VCaP (cell line): ENCODE measurements around the gene HSF5.
A peak's percentile ranks its signal among the peaks of the same experiment; 100 is the strongest.

Source experiments
- H3K27ac ChIP-seq: fragments of 450-650 bp; 2 replicates; pipeline ENCODE4 v1.5.1; 2017
- CTCF ChIP-seq: fragments of 450-650 bp; conservative IDR thresholded peaks from 2 replicates; pipeline ENCODE4 v1.5.1; 2017; ENCODE audit warnings: mild to moderate bottlenecking, moderate library complexity

Gene HSF5

DNA sequence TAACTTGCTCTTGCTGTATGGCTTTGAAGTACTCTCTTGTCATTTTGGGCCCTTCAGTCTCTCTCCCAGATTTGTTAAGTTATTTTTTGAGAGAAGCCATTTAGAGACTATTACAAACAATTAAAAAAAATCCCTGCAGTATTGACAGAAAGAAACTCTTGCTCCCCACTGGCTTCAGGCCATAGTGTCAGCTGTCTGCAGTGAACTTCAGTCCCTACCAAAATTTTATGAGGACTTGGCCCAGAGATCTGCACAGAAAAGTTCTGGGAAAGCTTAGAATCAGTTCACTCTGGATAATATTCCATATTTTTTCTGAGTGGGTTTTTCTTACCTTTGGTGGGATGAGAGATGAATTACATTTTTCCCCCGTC lies 105.4 kb downstream of the HSF5 start:
- no peak for TF ChIP-seq CTCF
- H3K27ac ChIP-seq = peak overlapping the region; percentile 56

DNA sequence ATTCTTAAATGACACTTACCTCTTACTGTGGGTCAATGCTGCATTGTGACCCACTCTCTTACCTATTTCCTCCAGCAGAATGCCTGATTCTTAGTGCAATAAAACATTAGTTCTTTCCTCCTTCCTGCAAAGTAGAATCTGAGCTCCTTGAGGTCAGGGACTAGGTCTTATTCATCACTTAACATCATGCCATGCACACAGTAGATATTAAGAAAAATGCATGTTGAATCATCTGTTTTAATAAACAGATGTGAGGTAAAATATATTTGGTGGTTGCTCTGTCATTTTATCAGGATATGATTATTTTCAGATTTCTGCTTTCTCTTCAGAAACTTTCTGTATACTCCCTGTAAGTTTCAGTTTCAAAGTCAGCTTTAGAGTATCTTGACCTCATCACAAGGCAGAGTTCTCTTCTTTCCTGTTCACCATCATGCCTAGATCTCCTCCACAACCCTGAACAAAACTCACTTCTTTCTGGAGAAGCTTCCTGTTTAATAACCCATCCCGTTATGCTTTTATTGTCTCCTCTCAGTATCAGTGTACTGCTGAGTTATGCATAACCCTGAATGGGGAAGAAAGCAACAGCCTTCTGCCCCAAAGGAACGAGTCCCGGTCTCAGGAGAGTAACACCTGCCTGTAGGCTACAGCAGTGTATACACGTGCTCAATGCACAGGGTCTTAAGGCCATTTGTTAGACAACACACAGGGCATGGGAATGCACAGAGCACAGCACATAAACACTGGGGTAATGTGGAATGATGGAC lies 105.9 kb downstream of the HSF5 start:
- no peak for TF ChIP-seq CTCF
- peak overlapping the region; percentile 56 for H3K27ac ChIP-seq

DNA sequence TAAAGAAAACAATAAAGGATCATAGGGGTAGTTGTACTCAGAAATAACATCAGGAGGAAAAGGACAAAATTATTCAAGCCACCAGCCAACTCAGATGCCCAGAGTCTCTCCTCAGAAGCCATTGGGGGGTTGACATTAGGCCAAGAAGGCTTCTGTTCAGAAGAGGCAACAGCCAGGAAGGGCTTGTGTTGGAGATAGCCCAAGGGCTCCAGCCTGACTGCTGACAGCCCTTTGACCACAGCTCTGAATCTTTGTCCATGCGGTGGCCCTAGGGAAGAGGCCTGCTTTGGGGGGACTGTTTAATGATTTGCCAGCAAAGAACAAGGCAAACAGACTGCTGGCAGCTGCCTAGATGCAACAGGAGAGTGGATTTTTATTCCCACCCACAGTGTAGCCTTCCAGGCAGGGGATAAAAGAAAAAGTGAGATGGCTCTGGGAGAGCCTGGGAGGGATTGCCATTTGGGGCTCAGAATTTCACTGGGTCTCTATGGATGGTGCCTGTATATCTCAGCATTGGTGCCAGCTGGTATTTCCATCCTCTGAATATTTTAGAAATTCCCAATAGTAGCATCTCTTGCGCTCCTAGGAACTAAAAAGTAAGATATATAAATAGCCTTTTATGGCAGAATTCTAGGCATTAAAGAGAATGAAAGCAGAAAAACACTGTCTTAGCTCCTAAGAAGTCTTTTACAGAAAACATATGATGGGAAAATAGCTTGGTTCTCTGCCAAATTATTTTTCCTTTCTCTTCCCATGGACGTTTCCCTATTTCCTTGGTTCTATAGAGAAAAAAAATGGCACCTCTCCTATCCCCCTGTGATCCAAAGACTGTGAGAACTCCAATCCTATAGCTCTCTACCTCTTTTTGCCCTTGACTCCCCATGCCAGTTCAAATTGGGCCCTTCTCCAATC lies 106.8 kb downstream of the HSF5 start:
- H3K27ac ChIP-seq = peak overlapping the region; percentile 56
- TF ChIP-seq CTCF = no peak

DNA sequence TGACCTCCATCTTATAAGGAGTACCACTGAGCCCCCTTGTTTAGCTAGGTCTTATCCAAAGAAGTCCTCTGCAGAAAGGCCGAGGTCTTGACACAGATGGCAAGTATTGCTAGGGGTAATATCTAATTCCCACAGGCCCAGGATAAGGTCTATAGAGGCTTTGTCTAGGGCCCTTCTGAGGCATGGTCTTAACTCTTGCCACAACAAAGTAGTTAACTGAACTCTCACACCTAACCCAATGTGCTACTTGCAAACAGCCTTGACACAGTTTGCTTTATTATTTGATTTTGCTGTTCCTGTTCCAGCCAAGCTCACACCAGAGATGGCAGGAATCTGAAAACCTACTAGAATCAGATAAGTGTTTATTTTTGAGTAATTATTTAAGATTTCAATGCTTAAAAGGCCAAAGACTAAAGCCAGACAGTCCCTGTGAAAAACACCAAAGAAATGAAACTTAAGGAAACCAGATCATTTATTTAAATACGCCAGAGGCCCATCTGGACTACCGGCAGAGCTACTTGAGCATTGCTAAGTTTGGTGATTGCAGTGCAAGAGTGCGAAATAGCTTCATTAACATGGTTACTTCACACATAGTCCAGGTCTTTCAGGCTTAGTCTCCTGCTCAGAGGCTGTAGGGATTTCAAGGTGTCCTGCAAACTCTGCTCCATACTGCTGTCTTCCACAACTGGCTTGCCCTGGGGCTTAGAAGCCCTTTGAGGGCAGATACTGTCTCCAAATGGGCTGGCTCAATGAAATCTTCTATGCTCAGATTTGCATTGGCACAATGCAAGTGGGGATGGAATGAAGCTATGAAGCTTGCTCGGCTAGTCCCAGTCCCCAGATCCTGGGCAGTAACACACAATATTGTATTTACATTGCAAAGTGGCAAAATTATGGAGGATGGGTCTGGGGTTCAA lies 107.7 kb downstream of the HSF5 start:
- H3K27ac ChIP-seq = peak overlapping the region; percentile 90
- TF ChIP-seq CTCF = no peak

DNA sequence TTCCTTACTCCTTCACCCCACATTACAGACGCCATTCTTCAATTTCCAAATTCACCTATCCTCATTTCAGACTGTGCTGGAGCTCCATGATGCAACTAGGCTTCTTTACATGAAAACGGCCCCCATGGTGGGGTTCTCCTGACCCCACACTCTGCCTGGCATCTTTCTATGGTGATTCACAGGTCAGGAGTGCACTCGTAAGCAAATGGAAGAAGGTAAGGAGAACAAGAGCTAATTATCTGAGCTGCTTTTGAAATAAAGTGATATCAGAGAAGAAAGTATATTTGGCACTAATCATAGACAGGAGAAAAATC lies 108.7 kb downstream of the HSF5 start:
- H3K27ac ChIP-seq = peak overlapping the region; percentile 90
- TF ChIP-seq CTCF = no peak

DNA sequence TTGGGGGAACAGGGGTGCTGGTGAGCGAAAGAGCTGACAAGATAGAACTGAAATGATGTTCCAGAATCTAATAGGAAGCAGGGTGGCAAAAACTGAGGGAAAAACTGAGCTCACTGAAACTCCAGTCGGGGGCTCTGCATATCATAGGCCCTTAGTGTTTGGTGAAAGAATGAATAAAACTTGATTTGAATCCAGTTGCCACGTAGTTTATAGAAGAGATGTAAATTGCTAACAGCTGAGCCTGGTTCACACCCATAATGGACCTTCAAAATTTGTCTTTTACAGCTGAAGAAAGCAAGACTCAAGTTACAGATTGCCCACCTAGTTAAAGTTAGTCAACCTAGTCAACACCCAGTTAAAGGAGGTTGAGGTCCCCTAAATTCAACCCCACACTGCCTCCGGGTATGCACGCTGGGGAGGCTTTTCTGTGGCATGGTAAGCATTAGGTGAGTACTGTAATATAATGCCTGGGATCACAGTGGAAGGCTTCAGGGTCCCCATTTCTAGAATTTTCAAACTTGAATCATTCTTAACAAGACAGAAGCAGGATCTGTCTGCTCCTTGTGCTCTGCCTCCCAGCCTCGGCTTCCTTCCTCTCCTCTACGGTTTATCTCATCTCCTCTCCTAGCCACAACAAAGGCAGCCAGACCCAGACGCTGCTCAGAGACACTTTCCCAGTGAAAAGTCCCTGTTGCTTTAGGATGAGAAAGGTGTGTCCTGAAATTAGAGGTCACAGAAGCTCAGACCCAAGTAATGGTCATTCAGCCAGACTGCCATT lies 109.3 kb downstream of the HSF5 start:
- no peak for TF ChIP-seq CTCF
- H3K27ac ChIP-seq = peak overlapping the region; percentile 90
